ENCODE data around the gene C1orf116.

The C1orf116 gene

GRCh38 chr1:207055386-207056001 is 22.9 kb upstream of the C1orf116 start:
- in situ Hi-C loops (cut with MboI; ENCODE audit: low pct_unique_long_range_greater_than_20kb, low sequenced_read_pairs, unreplicated experiment) = no loop called here
- no peak for TF ChIP-seq CTCF (IDR thresholded peaks at IDR 0.05; ENCODE audit: extremely low read depth, insufficient read depth, missing control alignments)
- no peak for DNase-seq (ENCODE audit: low spot score)

DNA sequence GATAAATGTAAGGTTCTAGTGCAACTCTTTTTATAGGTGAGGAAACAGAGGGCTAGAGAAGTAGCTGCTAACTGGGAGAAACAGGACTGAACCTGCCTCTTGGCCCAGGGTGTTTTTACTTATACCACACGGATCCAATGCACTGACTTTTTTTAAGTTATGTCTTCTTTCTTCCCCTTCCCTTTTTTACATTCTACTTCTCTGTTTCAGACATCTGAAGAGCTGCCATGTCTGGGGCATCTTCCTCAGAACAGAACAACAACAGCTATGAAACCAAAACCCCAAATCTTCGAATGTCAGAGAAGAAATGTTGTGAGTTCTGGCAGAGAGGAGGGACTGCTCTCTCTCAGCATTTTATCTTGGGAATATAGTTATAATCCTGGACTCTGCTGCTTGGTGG is 21.9 kb upstream of the C1orf116 start:
- in situ Hi-C loops (cut with MboI; ENCODE audit: low pct_unique_long_range_greater_than_20kb, low sequenced_read_pairs, unreplicated experiment) = no loop called here
- no peak for TF ChIP-seq CTCF (IDR thresholded peaks at IDR 0.05; ENCODE audit: extremely low read depth, insufficient read depth, missing control alignments)
- peak; percentile 30 for DNase-seq (ENCODE audit: low spot score)

GRCh38 chr1:207052911-207053769 is 20.6 kb upstream of the C1orf116 start, which contains the start of gene PFKFB2:
Gene PFKFB2, plus strand, starts transcription at chr1:207053275. Its CDS starts 1,443 bp downstream, at chr1:207054718.
- in situ Hi-C loops (cut with MboI; ENCODE audit: low pct_unique_long_range_greater_than_20kb, low sequenced_read_pairs, unreplicated experiment) = no loop called here
- TF ChIP-seq CTCF (IDR thresholded peaks at IDR 0.05; ENCODE audit: extremely low read depth, insufficient read depth, missing control alignments) = no peak
- DNase-seq (ENCODE audit: low spot score) = peak; percentile 89

- DNase-seq (ENCODE audit: low spot score) = no peak
- in situ Hi-C loops (cut with MboI; ENCODE audit: low pct_unique_long_range_greater_than_20kb, low sequenced_read_pairs, unreplicated experiment) = no loop called here
These were observed 18.8 kb upstream of the C1orf116 start, which contains the start of gene YOD1 for GRCh38 chr1:207051191-207051943. Gene YOD1, minus strand, starts transcription at chr1:207051208. Its CDS starts 178 bp downstream, at chr1:207051030.

GRCh38 chr1:207050480-207051190 is 18.1 kb upstream of the C1orf116 start:
- in situ Hi-C loops (cut with MboI; ENCODE audit: low pct_unique_long_range_greater_than_20kb, low sequenced_read_pairs, unreplicated experiment) = no loop called here
- DNase-seq (ENCODE audit: low spot score) = peak; percentile 89
- no peak for TF ChIP-seq CTCF (IDR thresholded peaks at IDR 0.05; ENCODE audit: extremely low read depth, insufficient read depth, missing control alignments)

More at GRCh38 chr1:207051191-207051943, 18.8 kb upstream of the C1orf116 start, which contains the start of gene YOD1:
- TF ChIP-seq CTCF (IDR thresholded peaks at IDR 0.05; ENCODE audit: extremely low read depth, insufficient read depth, missing control alignments) = no peak

DNA sequence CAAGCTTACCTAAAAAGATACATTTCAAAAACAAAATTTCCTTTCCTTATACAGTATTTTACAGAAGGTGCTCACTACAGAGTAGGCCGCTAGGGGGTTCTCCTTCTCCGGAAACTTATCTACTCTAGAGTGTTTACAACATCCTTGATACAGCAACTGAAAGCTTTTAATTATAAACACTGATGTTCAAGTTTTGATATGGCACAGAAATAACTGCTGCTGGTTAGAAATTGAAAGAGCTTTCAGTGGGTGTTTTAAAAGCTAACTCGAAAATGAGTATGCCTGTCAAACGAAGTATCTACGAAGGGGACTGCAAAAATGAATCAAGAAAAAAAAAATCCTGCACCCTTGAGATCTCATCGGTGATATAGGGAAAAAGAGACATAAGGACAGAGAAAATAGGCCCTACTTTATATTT is 17.4 kb upstream of the C1orf116 start:
- TF ChIP-seq CTCF (IDR thresholded peaks at IDR 0.05; ENCODE audit: extremely low read depth, insufficient read depth, missing control alignments) = peak; percentile 63
- in situ Hi-C loops (cut with MboI; ENCODE audit: low pct_unique_long_range_greater_than_20kb, low sequenced_read_pairs, unreplicated experiment) = no loop called here

More for the DNA sequence above, 17.4 kb upstream of the C1orf116 start:
- DNase-seq (ENCODE audit: low spot score) = peak; percentile 69
